Eye (tissue), 1 donor: ENCODE measurements around the gene MPPED1.

ENCODE experiments used
- DNase-seq: peaks from one replicate; pipeline ENCODE4 v3.0.0-alpha.2; 2015

The MPPED1 gene

GRCh38 chr22:43550024-43550620, 138.3 kb downstream of the MPPED1 start:
- DNase-seq: no peak

DNA sequence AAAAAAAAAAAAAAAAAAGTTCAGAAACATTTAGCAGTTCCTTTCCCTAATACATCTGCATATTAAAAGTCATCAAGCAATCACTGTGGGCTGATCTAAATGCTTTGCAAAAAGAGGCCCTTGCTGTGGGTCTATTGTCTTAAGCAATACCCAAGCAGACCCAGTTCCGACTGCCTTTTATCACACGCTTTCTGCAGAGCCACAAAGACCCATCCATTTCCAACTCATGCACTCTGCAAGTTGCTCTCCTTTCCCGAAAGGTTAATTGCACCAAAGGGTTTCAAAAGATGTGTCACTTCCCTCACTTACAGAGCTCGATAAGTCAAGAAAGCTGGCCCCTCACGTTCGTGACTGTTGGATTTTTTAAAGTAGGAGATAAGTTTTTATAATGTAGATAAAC, 138.9 kb downstream of the MPPED1 start:
- DNase-seq: no peak

DNA sequence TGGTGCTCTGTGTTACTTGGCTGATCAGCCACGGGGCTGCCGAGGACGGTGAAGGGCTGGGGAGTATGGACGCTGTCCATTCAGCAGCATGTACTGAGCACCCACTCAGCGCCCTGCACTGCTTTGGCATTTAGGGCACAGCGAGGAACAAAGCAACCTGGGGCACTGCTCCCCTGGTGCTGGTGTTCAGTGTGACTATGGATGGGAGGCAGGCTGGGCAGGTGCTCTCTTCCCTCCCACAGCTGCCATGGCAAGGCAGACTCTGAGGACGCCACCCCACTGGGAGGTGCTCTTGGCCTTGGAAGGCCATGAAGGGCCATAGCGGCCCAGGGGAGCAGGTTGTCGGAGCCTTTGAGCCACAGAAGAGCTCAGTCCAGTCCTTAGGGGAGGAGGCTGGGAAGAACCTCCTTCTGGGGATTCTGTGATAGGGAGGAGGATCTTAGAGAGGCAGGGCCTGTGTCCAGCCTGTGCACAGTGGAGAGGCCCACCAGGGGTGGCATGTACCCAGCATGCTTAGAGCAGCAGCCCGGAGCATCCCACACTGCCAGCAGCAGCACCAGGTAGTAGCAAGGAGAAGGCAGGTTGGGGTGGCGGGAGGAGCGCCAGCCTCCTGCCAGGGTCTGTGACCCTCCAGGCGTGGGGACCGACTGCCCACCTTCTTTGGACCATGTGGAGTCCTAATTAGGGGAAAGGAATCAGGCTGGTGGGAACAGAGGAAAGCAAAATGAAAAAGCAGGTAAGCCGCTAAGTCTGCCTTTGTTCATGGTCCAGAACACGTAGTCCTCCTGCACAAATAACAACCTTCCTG, 141.8 kb downstream of the MPPED1 start:
- no peak for DNase-seq

- no peak for DNase-seq
Measured at GRCh38 chr22:43554259-43554636, 142.4 kb downstream of the MPPED1 start.

DNA sequence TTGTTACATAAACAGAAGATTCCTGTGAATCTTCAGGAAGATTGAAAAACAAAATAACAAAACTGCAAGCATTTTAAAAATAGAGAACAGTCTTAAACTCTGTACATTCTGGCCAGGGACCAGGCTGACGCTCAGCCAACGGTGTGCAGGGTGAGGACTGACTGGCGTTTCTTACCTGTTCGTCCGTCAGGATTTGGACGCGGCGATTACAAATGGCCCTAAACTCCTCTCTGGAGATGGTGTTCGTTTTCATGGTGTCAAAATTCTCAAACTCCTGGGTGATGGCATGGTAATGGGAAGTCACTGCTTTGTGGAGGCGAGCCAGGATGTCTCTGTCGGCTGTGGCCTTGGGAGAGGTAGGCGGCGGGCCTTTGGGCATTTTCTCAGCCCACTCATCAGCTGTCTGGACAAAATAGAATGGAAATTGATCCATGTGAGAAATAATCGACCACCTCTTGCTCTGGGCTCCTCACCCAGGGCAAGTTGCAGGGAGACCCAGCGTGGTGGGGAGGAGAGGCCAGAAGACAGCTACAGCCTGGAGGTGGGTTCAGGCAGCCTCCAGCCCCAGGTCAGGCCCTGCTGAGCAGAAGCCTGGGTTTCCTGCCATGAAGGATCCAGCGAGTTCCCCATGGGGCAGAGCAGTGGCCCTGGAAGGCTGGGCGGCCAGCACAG, 143.0 kb downstream of the MPPED1 start:
- DNase-seq: no peak

DNA sequence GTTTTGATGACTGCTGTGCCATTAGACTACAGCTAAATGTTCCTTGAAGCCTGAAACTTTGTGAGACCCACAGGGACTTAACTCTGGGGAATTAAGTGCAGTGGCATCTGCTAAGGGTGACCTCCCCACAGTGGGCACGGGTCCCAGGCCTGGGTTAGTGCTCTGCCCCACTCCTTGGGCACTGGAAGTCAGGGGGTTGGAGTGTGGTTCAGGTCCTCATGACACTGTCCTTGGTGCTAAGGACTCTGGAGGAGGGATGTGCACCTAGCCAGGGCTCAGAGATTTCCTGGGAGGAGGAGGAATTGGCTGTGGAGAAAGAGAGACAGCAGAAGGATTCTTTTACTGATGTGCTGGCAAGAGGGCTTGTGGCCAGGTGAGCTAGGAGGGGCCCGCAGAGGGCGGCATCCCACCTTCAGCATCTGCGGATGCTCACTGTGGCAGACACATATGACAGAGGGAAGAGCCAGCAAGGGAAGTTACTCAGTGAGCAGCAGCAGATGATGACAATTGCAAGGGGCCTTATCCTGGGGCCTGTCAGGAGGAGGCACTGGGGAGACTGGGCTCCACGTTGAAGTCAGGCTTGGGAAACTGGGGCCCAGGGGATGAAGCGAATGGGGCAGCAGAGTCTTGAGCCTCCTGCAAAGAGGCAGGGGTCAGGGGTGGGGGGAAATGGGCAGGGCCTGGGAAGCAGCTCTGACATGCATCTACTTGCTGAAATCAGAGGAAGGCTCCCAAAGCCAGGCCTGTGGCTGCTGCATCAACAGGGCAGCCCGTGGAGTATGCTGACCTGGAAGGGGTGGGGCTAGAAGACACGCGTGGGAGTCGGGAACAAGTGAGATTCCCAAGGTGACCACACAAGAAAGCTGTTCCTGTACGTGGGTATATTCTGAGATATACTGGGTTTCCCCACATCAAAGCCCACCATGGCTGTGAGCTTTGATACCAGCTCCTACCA, 144.0 kb downstream of the MPPED1 start:
- DNase-seq: no peak
